WI38 (cell line): ENCODE results near the gene VASN.

Experiments
- H3K4me3 ChIP-seq: 2 replicates; pipeline ENCODE4 v1.5.1; 2011; ENCODE audit warnings: low read depth, mild to moderate bottlenecking, control low read depth, low read length
- TF ChIP-seq, protein P1 (sequence below): IDR thresholded peaks from 2 replicates; pipeline ENCODE4 v1.5.1; 2012; ENCODE audit warnings: low read depth, mild to moderate bottlenecking, control low read depth, low read length

The VASN gene

DNA sequence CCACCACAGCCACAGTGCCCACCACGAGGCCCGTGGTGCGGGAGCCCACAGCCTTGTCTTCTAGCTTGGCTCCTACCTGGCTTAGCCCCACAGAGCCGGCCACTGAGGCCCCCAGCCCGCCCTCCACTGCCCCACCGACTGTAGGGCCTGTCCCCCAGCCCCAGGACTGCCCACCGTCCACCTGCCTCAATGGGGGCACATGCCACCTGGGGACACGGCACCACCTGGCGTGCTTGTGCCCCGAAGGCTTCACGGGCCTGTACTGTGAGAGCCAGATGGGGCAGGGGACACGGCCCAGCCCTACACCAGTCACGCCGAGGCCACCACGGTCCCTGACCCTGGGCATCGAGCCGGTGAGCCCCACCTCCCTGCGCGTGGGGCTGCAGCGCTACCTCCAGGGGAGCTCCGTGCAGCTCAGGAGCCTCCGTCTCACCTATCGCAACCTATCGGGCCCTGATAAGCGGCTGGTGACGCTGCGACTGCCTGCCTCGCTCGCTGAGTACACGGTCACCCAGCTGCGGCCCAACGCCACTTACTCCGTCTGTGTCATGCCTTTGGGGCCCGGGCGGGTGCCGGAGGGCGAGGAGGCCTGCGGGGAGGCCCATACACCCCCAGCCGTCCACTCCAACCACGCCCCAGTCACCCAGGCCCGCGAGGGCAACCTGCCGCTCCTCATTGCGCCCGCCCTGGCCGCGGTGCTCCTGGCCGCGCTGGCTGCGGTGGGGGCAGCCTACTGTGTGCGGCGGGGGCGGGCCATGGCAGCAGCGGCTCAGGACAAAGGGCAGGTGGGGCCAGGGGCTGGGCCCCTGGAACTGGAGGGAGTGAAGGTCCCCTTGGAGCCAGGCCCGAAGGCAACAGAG is 10.5 kb downstream of the VASN start:
- no peak overlapping the region for H3K4me3 ChIP-seq
- TF ChIP-seq, protein P1, sequence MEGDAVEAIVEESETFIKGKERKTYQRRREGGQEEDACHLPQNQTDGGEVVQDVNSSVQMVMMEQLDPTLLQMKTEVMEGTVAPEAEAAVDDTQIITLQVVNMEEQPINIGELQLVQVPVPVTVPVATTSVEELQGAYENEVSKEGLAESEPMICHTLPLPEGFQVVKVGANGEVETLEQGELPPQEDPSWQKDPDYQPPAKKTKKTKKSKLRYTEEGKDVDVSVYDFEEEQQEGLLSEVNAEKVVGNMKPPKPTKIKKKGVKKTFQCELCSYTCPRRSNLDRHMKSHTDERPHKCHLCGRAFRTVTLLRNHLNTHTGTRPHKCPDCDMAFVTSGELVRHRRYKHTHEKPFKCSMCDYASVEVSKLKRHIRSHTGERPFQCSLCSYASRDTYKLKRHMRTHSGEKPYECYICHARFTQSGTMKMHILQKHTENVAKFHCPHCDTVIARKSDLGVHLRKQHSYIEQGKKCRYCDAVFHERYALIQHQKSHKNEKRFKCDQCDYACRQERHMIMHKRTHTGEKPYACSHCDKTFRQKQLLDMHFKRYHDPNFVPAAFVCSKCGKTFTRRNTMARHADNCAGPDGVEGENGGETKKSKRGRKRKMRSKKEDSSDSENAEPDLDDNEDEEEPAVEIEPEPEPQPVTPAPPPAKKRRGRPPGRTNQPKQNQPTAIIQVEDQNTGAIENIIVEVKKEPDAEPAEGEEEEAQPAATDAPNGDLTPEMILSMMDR: no peak

DNA sequence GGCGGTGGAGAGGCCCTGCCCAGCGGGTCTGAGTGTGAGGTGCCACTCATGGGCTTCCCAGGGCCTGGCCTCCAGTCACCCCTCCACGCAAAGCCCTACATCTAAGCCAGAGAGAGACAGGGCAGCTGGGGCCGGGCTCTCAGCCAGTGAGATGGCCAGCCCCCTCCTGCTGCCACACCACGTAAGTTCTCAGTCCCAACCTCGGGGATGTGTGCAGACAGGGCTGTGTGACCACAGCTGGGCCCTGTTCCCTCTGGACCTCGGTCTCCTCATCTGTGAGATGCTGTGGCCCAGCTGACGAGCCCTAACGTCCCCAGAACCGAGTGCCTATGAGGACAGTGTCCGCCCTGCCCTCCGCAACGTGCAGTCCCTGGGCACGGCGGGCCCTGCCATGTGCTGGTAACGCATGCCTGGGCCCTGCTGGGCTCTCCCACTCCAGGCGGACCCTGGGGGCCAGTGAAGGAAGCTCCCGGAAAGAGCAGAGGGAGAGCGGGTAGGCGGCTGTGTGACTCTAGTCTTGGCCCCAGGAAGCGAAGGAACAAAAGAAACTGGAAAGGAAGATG is 11.2 kb downstream of the VASN start:
- TF ChIP-seq, protein P1: no peak
- H3K4me3 ChIP-seq: no peak overlapping the region

DNA sequence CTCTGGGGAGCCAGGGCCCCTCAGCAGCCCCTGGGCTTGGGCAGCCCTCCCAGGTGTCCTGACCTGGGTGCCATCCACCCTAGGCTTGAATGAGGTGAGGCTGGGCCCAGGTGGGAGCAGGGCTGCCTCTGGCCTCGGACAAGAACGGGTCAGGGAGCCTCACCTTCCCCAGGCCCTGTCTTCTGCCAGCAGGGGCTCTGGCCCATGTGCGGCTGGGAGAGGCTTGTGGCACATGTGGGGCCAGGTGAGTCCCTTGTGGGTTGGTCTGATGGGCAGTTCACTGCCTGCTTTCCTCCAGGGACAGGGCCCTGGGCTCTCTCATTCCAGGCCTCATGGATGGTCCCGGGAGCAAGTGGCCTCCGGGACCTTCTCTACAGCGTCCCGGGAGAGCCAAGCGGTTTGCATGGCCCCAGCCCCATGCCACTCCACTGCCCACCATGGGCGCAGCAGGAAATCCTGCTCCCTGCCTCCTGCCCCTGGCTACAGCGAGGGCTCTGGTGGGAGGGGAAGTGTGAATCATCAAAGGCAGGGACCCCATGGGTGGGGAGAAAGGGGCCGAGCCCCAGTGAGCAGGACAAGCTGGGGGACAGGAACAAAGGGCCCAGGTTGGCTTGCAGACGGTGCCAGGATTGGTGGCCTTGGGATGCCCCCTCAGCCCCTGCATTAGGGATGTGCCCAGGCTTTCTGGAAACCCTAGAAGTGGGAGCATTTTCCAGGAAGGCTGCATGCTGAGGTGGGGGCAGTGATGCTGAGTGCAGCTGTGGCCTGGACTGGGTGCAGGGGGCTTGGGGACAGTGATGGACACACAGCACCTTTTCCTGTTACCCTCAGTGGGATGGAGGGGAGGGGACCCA is 12.2 kb downstream of the VASN start:
- TF ChIP-seq, protein P1: no peak
- H3K4me3 ChIP-seq: no peak overlapping the region

DNA sequence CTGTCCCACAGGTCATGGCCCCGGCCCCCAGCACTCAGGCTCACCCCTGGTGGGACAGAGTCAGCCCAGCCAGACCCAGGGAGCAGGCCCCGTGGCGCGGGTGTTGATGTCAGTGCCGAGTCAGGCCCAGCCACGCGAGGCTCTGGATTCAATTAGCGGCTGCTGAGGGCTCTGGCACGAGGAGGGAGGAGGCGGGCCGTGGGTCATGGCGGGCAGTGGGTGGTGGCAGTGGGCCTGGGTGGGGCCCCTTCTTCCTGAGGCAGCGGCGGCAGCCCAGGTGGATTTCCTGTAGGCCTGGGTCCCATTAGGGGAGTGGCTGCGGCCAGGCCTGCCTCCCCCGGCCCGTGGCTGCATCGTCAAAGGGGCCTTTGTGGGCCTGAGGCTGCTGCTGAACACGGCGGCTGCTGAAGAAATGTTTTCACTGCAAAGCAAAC is 12.9 kb downstream of the VASN start:
- TF ChIP-seq, protein P1: no peak

DNA sequence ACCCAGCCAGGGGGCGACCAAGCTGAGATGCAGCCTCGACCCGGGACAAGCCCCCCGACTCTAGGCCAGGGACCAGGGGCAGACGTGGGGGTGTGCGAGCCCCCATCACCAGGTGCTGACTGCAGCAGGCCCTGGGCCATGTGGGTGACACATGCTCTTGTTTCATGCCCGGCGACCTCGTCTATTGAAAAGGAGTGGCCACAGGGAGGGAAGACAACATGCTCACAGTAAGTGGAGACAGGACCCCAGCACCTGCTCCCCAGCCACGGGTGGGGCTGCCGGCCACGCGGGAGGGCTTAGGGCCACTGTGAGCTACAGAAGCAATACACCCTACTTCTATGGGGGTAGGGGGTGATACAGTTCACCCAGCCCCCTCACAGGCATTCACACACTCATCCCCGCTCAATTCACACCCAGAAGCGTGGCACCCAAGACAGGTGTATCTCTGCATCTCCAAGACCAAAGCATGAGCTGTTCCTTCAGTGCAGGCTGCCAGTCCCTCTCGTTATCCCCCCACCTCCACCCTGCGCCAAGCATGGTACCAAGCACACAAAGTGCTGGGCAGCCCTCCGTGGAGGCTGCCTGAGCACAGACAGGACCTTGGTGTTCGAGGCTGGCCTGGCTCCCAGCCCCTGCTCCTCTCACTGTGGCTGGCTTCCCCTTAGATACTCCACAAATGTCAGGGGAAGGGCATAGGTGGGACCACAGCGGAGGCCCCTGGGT is 13.6 kb downstream of the VASN start:
- H3K4me3 ChIP-seq: no peak overlapping the region
- TF ChIP-seq, protein P1: no peak

More for the DNA sequence above, 12.9 kb downstream of the VASN start:
- no peak overlapping the region for H3K4me3 ChIP-seq

DNA sequence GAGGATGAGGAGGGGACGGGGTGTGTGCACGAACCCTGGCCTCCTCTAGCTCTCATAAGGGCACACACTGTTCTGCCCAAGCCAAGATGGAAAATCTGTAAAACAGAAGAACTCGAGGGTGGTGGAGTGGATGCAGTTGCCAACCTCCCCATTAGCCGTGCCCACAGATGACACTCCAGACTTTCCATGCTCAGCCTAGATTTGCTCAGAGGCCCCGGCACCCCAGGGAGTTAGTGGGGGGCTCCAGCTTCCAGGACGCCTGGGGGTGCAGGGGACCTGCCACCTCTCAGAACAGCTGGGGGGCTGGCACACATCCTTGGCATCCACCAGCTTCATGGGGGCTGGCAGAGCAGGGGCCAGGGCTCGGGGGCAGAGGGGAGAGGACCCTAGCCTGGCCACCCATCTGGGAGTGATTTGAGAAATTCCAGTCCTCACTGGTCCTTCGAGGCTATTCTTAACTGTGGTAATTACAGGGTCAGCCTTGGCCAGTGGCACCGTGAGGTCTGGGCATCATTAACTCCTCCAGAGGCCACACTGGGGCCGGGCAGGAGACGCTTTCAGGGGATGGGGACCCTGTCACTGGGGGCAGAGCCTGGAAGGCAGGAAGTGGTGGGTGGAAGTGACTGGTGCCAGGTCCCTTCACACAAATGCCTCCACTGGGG is 14.3 kb downstream of the VASN start:
- H3K4me3 ChIP-seq: no peak overlapping the region
- TF ChIP-seq, protein P1: no peak
